ENCODE results near the gene CCDC171. TPM values are rescaled to one million over a fixed set of nuclear protein-coding genes. Genes with fewer than 3 reads are reported as not detected.
A peak's percentile ranks its signal among the peaks of the same experiment; 100 is the strongest.

CCDC171 gene
- total RNA-seq (1 to 10 TPM in 4 of 5 donors, under 1 TPM in 1; 0.79 to 1.7 (median 1.4) TPM), total RNA-seq (0.54 to 6.8 (median 3.6) reads per million in 29 experiments)
- total RNA-seq (2013) = 2.7 TPM

GRCh38 chr9:15552636-15553527 is at the start of gene CCDC171:
CCDC171 (plus strand) TSS chr9:15553043; CDS start chr9:15564089, 11,046 bp downstream.
- H3K9me3 Mint-ChIP-seq = no peaks in the 10 kb centered on the region
- WGBS (ENCODE audit: insufficient coverage) = under 1% methylated on average over 63 of the region's 65 CpGs
- H3K36me3 Mint-ChIP-seq = no peaks in the 10 kb centered on the region
- peak; percentile 68 to 95 (median 80) for DNase-seq
- H3K4me3 Mint-ChIP-seq = peak within 1 kb of the TSS; percentile 91 to 94 (median 93)
- peaks cover 4 to 20% of the 10 kb centered on the region in 2 experiments for H3K4me1 ChIP-seq (ENCODE audit: control insufficient read depth in 1 of 2, extremely low read depth in 1 of 2, insufficient read depth in 2 of 2, low read length in 2 of 2)
- H3K27ac Mint-ChIP-seq = peak within 1 kb of the TSS; percentile 76 to 80
- no peaks in the 10 kb centered on the region for H3K9me3 ChIP-seq
- peaks cover 11 to 23% (median 15%) of the 10 kb centered on the region in 3 donors for H3K4me1 Mint-ChIP-seq
- H3K36me3 ChIP-seq (ENCODE audit: control insufficient read depth in 2 of 2, extremely low read depth in 1 of 2, insufficient read depth in 1 of 2, low read length in 1 of 2) = no peaks in the 10 kb centered on the region
- POLR2A ChIA-PET = interaction anchor here (0.6 to 0.8 kb wide), 9 partner anchors 39 to 328 kb away, joined by 3 to 11 read pairs (median 4); partner anchors contain the start of gene PSIP1 (in 1 of the 2)
- peak within 1 kb of the TSS; percentile 76 to 96 for H3K4me3 ChIP-seq (ENCODE audit: control insufficient read depth in 1 of 2, extremely low read depth in 1 of 2, low read length in 1 of 2)
- CTCF ChIA-PET = interaction anchor here (0.5 to 2.0 kb wide), 10 partner anchors 15 to 253 kb away, joined by 3 to 9 read pairs (median 6); partner anchors contain the start of gene PSIP1 (in 1 of the 2)
- H3K27me3 Mint-ChIP-seq = no peaks in the 10 kb centered on the region
- ATAC-seq (replicated peaks in 1 of 4) = peak; percentile 88 to 90 (median 90)
- H3K27ac ChIP-seq (ENCODE audit: low read length) = peak within 1 kb of the TSS; percentile 36
- peaks cover 0 to 3% of the 10 kb centered on the region in 2 experiments for H3K27me3 ChIP-seq (replicated peaks in 1 of 2; ENCODE audit: control insufficient read depth in 2 of 2, extremely low read depth in 1 of 2, insufficient read depth in 2 of 2, low read length in 1 of 2)

- H3K36me3 ChIP-seq (ENCODE audit: control insufficient read depth in 2 of 2, extremely low read depth in 1 of 2, insufficient read depth in 1 of 2, low read length in 1 of 2) = peaks cover 8 to 43% of the 10 kb centered on the region in 2 donors
- peaks cover 19 to 23% of the 10 kb centered on the region in 2 experiments for H3K4me1 ChIP-seq (ENCODE audit: control insufficient read depth in 1 of 2, extremely low read depth in 1 of 2, insufficient read depth in 2 of 2, low read length in 2 of 2)
- H3K27me3 ChIP-seq (replicated peaks in 1 of 2; ENCODE audit: control insufficient read depth in 2 of 2, extremely low read depth in 1 of 2, insufficient read depth in 2 of 2, low read length in 1 of 2) = no peaks in the 10 kb centered on the region
- ATAC-seq (replicated peaks in 1 of 4) = no peak
- CTCF ChIA-PET = interaction anchor here (0.5 to 1.8 kb wide), 4 partner anchors 10 to 100 kb away, joined by 3 to 9 read pairs (median 4); partner anchors contain the start of gene CCDC171 (in 1 of the 2)
- Mint-ChIP-seq H3K27ac (no peak overlapping the region), H3K27me3 (no peaks in the 10 kb centered on the region), H3K36me3 (peaks cover 40% of the 10 kb centered on the region), H3K9me3 (no peaks in the 10 kb centered on the region), H3K4me1 (peaks cover 69 to 74% (median 72%) of the 10 kb centered on the region in 3 donors), H3K4me3 (peak overlapping the region in 1 of 3 donors; percentile 27)
- no peak overlapping the region for H3K27ac ChIP-seq (ENCODE audit: low read length)
- 88% methylated on average over 3 of the region's 3 CpGs for WGBS (ENCODE audit: insufficient coverage)
- POLR2A ChIA-PET = no interaction called here
- H3K9me3 ChIP-seq = no peaks in the 10 kb centered on the region
- DNase-seq = peak in 1 of 35 experiments; percentile 26
- no peak overlapping the region for H3K4me3 ChIP-seq (ENCODE audit: control insufficient read depth in 1 of 2, extremely low read depth in 1 of 2, low read length in 1 of 2)
These were observed 46.9 kb upstream of the CCDC171 start for GRCh38 chr9:15505921-15506320.

- H3K4me1 ChIP-seq (ENCODE audit: control insufficient read depth in 1 of 2, extremely low read depth in 1 of 2, insufficient read depth in 2 of 2, low read length in 2 of 2) = peaks cover 10 to 37% of the 10 kb centered on the region in 2 experiments
- WGBS (ENCODE audit: insufficient coverage) = under 1% methylated on average over 40 of the region's 76 CpGs
These were observed 42.7 kb upstream of the CCDC171 start for GRCh38 chr9:15509931-15510788.

GRCh38 chr9:15510789-15511575 is 41.9 kb upstream of the CCDC171 start, which contains the start of gene PSIP1:
PSIP1 (minus strand) TSS chr9:15510970; CDS start chr9:15510188, 782 bp downstream.
- Mint-ChIP-seq H3K36me3 (peaks cover 19% of the 10 kb centered on the region), H3K4me1 (peaks cover 59 to 66% (median 59%) of the 10 kb centered on the region in 3 donors), H3K27me3 (no peaks in the 10 kb centered on the region), H3K27ac (peak within 1 kb of the TSS; percentile 100), H3K9me3 (no peaks in the 10 kb centered on the region), H3K4me3 (peak within 1 kb of the TSS; percentile 90 to 98 (median 93))
- no peaks in the 10 kb centered on the region for H3K9me3 ChIP-seq
- H3K4me3 ChIP-seq (ENCODE audit: control insufficient read depth in 1 of 2, extremely low read depth in 1 of 2, low read length in 1 of 2) = peak within 1 kb of the TSS; percentile 94
- DNase-seq = peak; percentile 75 to 93 (median 83)
- H3K27me3 ChIP-seq (replicated peaks in 1 of 2; ENCODE audit: control insufficient read depth in 2 of 2, extremely low read depth in 1 of 2, insufficient read depth in 2 of 2, low read length in 1 of 2) = no peaks in the 10 kb centered on the region
- ChIA-PET POLR2A (interaction anchor here in 1 of 2 donors (0.6 to 1.7 kb wide), 4 partner anchors 10 to 199 kb away, joined by 3 to 7 read pairs (median 4); partner anchors contain the start of gene CCDC171), CTCF (interaction anchor here (0.6 to 1.3 kb wide), 5 partner anchors 26 to 154 kb away, joined by 3 to 9 read pairs (median 4); partner anchors contain the start of gene CCDC171 (in 1 of the 2))
- ATAC-seq (replicated peaks in 1 of 4) = peak; percentile 82 to 87 (median 85)
- under 1% methylated on average over 61 of the region's 72 CpGs for WGBS (ENCODE audit: insufficient coverage)
- H3K36me3 ChIP-seq (ENCODE audit: control insufficient read depth in 2 of 2, extremely low read depth in 1 of 2, insufficient read depth in 1 of 2, low read length in 1 of 2) = peaks cover 0 to 16% of the 10 kb centered on the region in 2 donors
- peaks cover 10 to 36% of the 10 kb centered on the region in 2 experiments for H3K4me1 ChIP-seq (ENCODE audit: control insufficient read depth in 1 of 2, extremely low read depth in 1 of 2, insufficient read depth in 2 of 2, low read length in 2 of 2)
- H3K27ac ChIP-seq (ENCODE audit: low read length) = peak within 1 kb of the TSS; percentile 99

More at GRCh38 chr9:15509931-15510788, 42.7 kb upstream of the CCDC171 start:
- Histone ChIP-seq H3K27me3 (replicated peaks in 1 of 2; ENCODE audit: control insufficient read depth in 2 of 2, extremely low read depth in 1 of 2, insufficient read depth in 2 of 2, low read length in 1 of 2) (no peaks in the 10 kb centered on the region), H3K36me3 (ENCODE audit: control insufficient read depth in 2 of 2, extremely low read depth in 1 of 2, insufficient read depth in 1 of 2, low read length in 1 of 2) (peaks cover 2 to 23% of the 10 kb centered on the region in 2 donors), H3K27ac (ENCODE audit: low read length) (peak overlapping the region; percentile 64), H3K9me3 (no peaks in the 10 kb centered on the region), H3K4me3 (ENCODE audit: control insufficient read depth in 1 of 2, extremely low read depth in 1 of 2, low read length in 1 of 2) (peak overlapping the region; percentile 94)
- Mint-ChIP-seq H3K27me3 (no peaks in the 10 kb centered on the region), H3K4me3 (peak overlapping the region; percentile 87 to 98 (median 89)), H3K36me3 (peaks cover 22% of the 10 kb centered on the region), H3K9me3 (no peaks in the 10 kb centered on the region), H3K4me1 (peaks cover 63 to 71% (median 64%) of the 10 kb centered on the region in 3 donors), H3K27ac (peak overlapping the region; percentile 94 to 95)
- DNase-seq (peak in 34 of 35 experiments; percentile 32 to 77 (median 56)), ATAC-seq (replicated peaks in 1 of 4) (peak; percentile 52 to 58 (median 54))
- CTCF ChIA-PET = interaction anchor here in 1 of 2 donors (0.6 to 1.1 kb wide), 3 partner anchors 41 to 153 kb away, joined by 3 to 8 read pairs (median 4); partner anchors contain the start of gene CCDC171
- POLR2A ChIA-PET = interaction anchor here in 1 of 2 donors (0.6 to 1.7 kb wide), 5 partner anchors 14 to 43 kb away, joined by 3 to 7 read pairs (median 4); partner anchors contain the start of gene CCDC171

- H3K27ac ChIP-seq (ENCODE audit: low read length) = peak overlapping the region; percentile 99
- no peaks in the 10 kb centered on the region for H3K9me3 Mint-ChIP-seq
- H3K4me1 Mint-ChIP-seq = peaks cover 46 to 54% (median 47%) of the 10 kb centered on the region in 3 donors
- POLR2A ChIA-PET = interaction anchor here (0.5 to 1.7 kb wide), 2 partner anchors 22 to 79 kb away, joined by 3 to 7 read pairs; no protein-coding TSS in a partner anchor
- WGBS (ENCODE audit: insufficient coverage) = 100% methylated on average over 1 of the region's 1 CpG
- H3K36me3 ChIP-seq (ENCODE audit: control insufficient read depth in 2 of 2, extremely low read depth in 1 of 2, insufficient read depth in 1 of 2, low read length in 1 of 2) = peaks cover 0 to 4% of the 10 kb centered on the region in 2 donors
- DNase-seq (no peak), ATAC-seq (replicated peaks in 1 of 4) (no peak)
- peak overlapping the region; percentile 71 to 100 for H3K27ac Mint-ChIP-seq
- H3K9me3 ChIP-seq = no peaks in the 10 kb centered on the region
- H3K27me3 Mint-ChIP-seq = no peaks in the 10 kb centered on the region
- no peak overlapping the region for H3K4me3 ChIP-seq (ENCODE audit: control insufficient read depth in 1 of 2, extremely low read depth in 1 of 2, low read length in 1 of 2)
- peaks cover 8% of the 10 kb centered on the region for H3K36me3 Mint-ChIP-seq
- H3K4me3 Mint-ChIP-seq = peak overlapping the region in 2 of 3 donors; percentile 22 to 98
- H3K4me1 ChIP-seq (ENCODE audit: control insufficient read depth in 1 of 2, extremely low read depth in 1 of 2, insufficient read depth in 2 of 2, low read length in 2 of 2) = peaks cover 9 to 35% of the 10 kb centered on the region in 2 experiments
- no peaks in the 10 kb centered on the region for H3K27me3 ChIP-seq (replicated peaks in 1 of 2; ENCODE audit: control insufficient read depth in 2 of 2, extremely low read depth in 1 of 2, insufficient read depth in 2 of 2, low read length in 1 of 2)
- CTCF ChIA-PET = interaction anchor here in 1 of 2 donors (1.2 to 1.8 kb wide), 4 partner anchors 21 to 94 kb away, joined by 5 to 9 read pairs (median 6); partner anchors contain the start of gene CCDC171
These were observed 40.6 kb upstream of the CCDC171 start for GRCh38 chr9:15512204-15512603.
